Prostate gland (tissue), 2 donors: ENCODE data around the gene DCC.

ENCODE experiments used
- CTCF ChIP-seq, 4 experiments: fragments of 200-600 bp in 2 of 4; fragments of 450-650 bp in 2 of 4; sonication (generic) in 2 of 4; IDR thresholded peaks; 1 replicate in 3 of 4; 2 replicates in 1 of 4; pipeline ENCODE4 v1.5.1; 2016 to 2019; ENCODE audit warnings: antibody characterized with exemption in 4 of 4, mild to moderate bottlenecking in 2 of 4, moderate library complexity in 2 of 4
- POLR2A ChIP-seq: fragments of 450-650 bp; IDR thresholded peaks from one replicate; pipeline ENCODE4 v1.6.1; 2016; ENCODE audit warnings: antibody characterized with exemption, mild to moderate bottlenecking
- POLR2AphosphoS5 ChIP-seq: sonication (generic); formaldehyde crosslinking; IDR thresholded peaks from one replicate; pipeline ENCODE4 v1.6.1; 2017; ENCODE audit warnings: antibody characterized with exemption

- TF ChIP-seq CTCF (IDR thresholded peaks at IDR 0.05) (no peak), POLR2A (no peak), POLR2AphosphoS5 (no peak)
Observed at GRCh38 chr18:52345428-52345827, 5.4 kb downstream of the DCC start.
